Neural progenitor cell (in vitro differentiated cells): ENCODE results near the gene MLN. TPM values are rescaled to one million over a fixed set of nuclear protein-coding genes. Genes with fewer than 3 reads are reported as not detected.

Experiments used
- DNase-seq: peaks from one replicate; pipeline ENCODE4 v3.0.0-alpha.2; 2016; ENCODE audit warnings: low spot score
- H2AFZ ChIP-seq: fragments of 200-600 bp; sonication (generic); replicated peaks from 2 replicates; pipeline ENCODE4 v1.6.1; 2016; ENCODE audit warnings: antibody characterized with exemption
- H3F3A ChIP-seq: fragments of 200-600 bp; sonication (generic); 2 replicates; pipeline ENCODE4 v1.6.1; 2016; ENCODE audit warnings: antibody characterized with exemption, low read depth
- H3K27ac ChIP-seq: fragments of 200-600 bp; sonication (generic); 2 replicates; pipeline ENCODE4 v1.5.1; 2016; ENCODE audit warnings: mild to moderate bottlenecking
- H3K27me3 ChIP-seq: fragments of 200-600 bp; sonication (generic); 2 replicates; pipeline ENCODE4 v1.6.1; 2016; ENCODE audit warnings: mild to moderate bottlenecking, moderate library complexity
- H3K36me3 ChIP-seq: fragments of 200-600 bp; sonication (generic); 2 replicates; pipeline ENCODE4 v1.5.1; 2016
- H3K4me1 ChIP-seq: fragments of 200-600 bp; sonication (generic); 2 replicates; pipeline ENCODE4 v1.6.1; 2016; ENCODE audit warnings: mixed run types
- H3K4me2 ChIP-seq: fragments of 200-600 bp; sonication (generic); 2 replicates; pipeline ENCODE4 v1.6.1; 2016
- H3K4me3 ChIP-seq: fragments of 200-600 bp; sonication (generic); 2 replicates; pipeline ENCODE4 v1.5.1; 2016
- H3K79me2 ChIP-seq: fragments of 200-600 bp; sonication (generic); 2 replicates; pipeline ENCODE4 v1.6.1; 2016; ENCODE audit warnings: low read depth
- H3K9ac ChIP-seq: fragments of 200-600 bp; sonication (generic); 2 replicates; pipeline ENCODE4 v1.6.1; 2016
- H3K9me3 ChIP-seq: fragments of 200-600 bp; sonication (generic); 2 replicates; pipeline ENCODE4 v1.5.1; 2016; ENCODE audit warnings: low read depth
- H4K20me1 ChIP-seq: fragments of 200-600 bp; sonication (generic); 2 replicates; pipeline ENCODE4 v1.6.1; 2016; ENCODE audit warnings: low read depth
- H3K27ac Mint-ChIP-seq: 3 replicates; pipeline ENCODE4 v1.8.0; 2021; ENCODE audit warnings: mixed read lengths
- H3K27me3 Mint-ChIP-seq: 2 replicates; pipeline ENCODE4 v1.8.0; 2022; ENCODE audit warnings: low read depth, mild to moderate bottlenecking, inconsistent platforms, moderate library complexity, mixed read lengths; ENCODE audit not compliant: insufficient read depth
- H3K36me3 Mint-ChIP-seq: 3 replicates; pipeline ENCODE4 v1.8.0; 2021; ENCODE audit warnings: mixed read lengths
- H3K4me1 Mint-ChIP-seq: 3 replicates; pipeline ENCODE4 v1.8.0; 2021; ENCODE audit warnings: mixed read lengths
- H3K4me3 Mint-ChIP-seq: 3 replicates; pipeline ENCODE4 v1.8.0; 2021; ENCODE audit warnings: mild to moderate bottlenecking, moderate library complexity, mixed read lengths
- H3K9me3 Mint-ChIP-seq: 3 replicates; pipeline ENCODE4 v1.8.0; 2020; ENCODE audit warnings: mixed read lengths
- CTCF ChIP-seq: fragments of 200-600 bp; sonication (generic); IDR thresholded peaks from 2 replicates; pipeline ENCODE4 v1.5.1; 2017; ENCODE audit warnings: antibody characterized with exemption, mild to moderate bottlenecking
- EZH2 ChIP-seq: fragments of 200-600 bp; sonication (generic); IDR thresholded peaks from 2 replicates; pipeline ENCODE4 v1.6.1; 2017; ENCODE audit warnings: antibody characterized with exemption, mild to moderate bottlenecking, moderate library complexity
- EZH2phosphoT487 ChIP-seq: fragments of 200-600 bp; sonication (generic); IDR thresholded peaks from 2 replicates; pipeline ENCODE4 v1.6.1; 2017; ENCODE audit warnings: antibody characterized with exemption
- total RNA-seq: library from RNA; depleted of rRNA; stranded (reverse); fragments of >200 nt; gene quantifications from 2 replicates; pipeline ENCODE4 v1.2.3, GENCODE V29; 2015; ENCODE audit warnings: low replicate concordance

MLN gene
- total RNA-seq, 1 donor from 2014 or later = not detected

- TF ChIP-seq EZH2 (no peak), CTCF (no peak), EZH2phosphoT487 (no peak)
- Mint-ChIP-seq H3K4me1 (peaks cover 42% of the 10 kb centered on the region), H3K27me3 (peaks cover 18% of the 10 kb centered on the region), H3K36me3 (no peaks in the 10 kb centered on the region), H3K9me3 (no peaks in the 10 kb centered on the region), H3K4me3 (no peak overlapping the region), H3K27ac (peak overlapping the region; percentile 54)
- no peaks in the 10 kb centered on the region for H4K20me1 ChIP-seq
- no peaks in the 10 kb centered on the region for H3K36me3 ChIP-seq
- H3K4me1 ChIP-seq = peaks cover 44% of the 10 kb centered on the region
- DNase-seq = no peak
- H3K9me3 ChIP-seq = no peaks in the 10 kb centered on the region
- H3F3A ChIP-seq = peaks cover 14% of the 10 kb centered on the region
- H3K9ac ChIP-seq = no peak overlapping the region
- H2AFZ ChIP-seq = no peak overlapping the region
- H3K27me3 ChIP-seq = no peaks in the 10 kb centered on the region
- no peak overlapping the region for H3K27ac ChIP-seq
- H3K4me3 ChIP-seq = no peak overlapping the region
- peak overlapping the region; percentile 6 for H3K4me2 ChIP-seq
- H3K79me2 ChIP-seq = no peaks in the 10 kb centered on the region
These were observed 49.6 kb downstream of the MLN start for GRCh38 chr6:33754222-33754621.

- Histone ChIP-seq H3K27me3 (no peaks in the 10 kb centered on the region), H3K4me2 (no peak overlapping the region), H4K20me1 (no peaks in the 10 kb centered on the region), H3F3A (peaks cover 14% of the 10 kb centered on the region), H3K9ac (no peak overlapping the region), H3K9me3 (no peaks in the 10 kb centered on the region), H3K27ac (peak overlapping the region; percentile 46), H3K36me3 (no peaks in the 10 kb centered on the region), H2AFZ (no peak overlapping the region), H3K4me1 (peaks cover 59% of the 10 kb centered on the region), H3K79me2 (no peaks in the 10 kb centered on the region), H3K4me3 (no peak overlapping the region)
- no peak overlapping the region for H3K27ac Mint-ChIP-seq
- no peak for DNase-seq
- H3K4me1 Mint-ChIP-seq = peaks cover 51% of the 10 kb centered on the region
- no peaks in the 10 kb centered on the region for H3K36me3 Mint-ChIP-seq
- H3K4me3 Mint-ChIP-seq = no peak overlapping the region
- TF ChIP-seq EZH2phosphoT487 = no peak
- no peak for TF ChIP-seq CTCF
- no peak for TF ChIP-seq EZH2
- no peaks in the 10 kb centered on the region for H3K9me3 Mint-ChIP-seq
- peaks cover 22% of the 10 kb centered on the region for H3K27me3 Mint-ChIP-seq
These were observed 51.2 kb downstream of the MLN start for GRCh38 chr6:33752646-33753015.

- H3K4me1 Mint-ChIP-seq = peaks cover 57% of the 10 kb centered on the region
- H3K36me3 Mint-ChIP-seq = no peaks in the 10 kb centered on the region
- Histone ChIP-seq H3K4me3 (no peak overlapping the region), H2AFZ (peak overlapping the region; percentile 68), H3K4me1 (peaks cover 65% of the 10 kb centered on the region), H3F3A (peaks cover 20% of the 10 kb centered on the region), H4K20me1 (no peaks in the 10 kb centered on the region), H3K79me2 (no peaks in the 10 kb centered on the region), H3K9me3 (no peaks in the 10 kb centered on the region), H3K4me2 (no peak overlapping the region), H3K27me3 (no peaks in the 10 kb centered on the region), H3K36me3 (no peaks in the 10 kb centered on the region), H3K27ac (peak overlapping the region; percentile 46), H3K9ac (no peak overlapping the region)
- H3K9me3 Mint-ChIP-seq = no peaks in the 10 kb centered on the region
- H3K4me3 Mint-ChIP-seq = no peak overlapping the region
- DNase-seq = peak; percentile 46
- H3K27ac Mint-ChIP-seq = no peak overlapping the region
- peaks cover 20% of the 10 kb centered on the region for H3K27me3 Mint-ChIP-seq
- no peak for TF ChIP-seq EZH2
- no peak for TF ChIP-seq CTCF
- TF ChIP-seq EZH2phosphoT487 = no peak
These were observed 51.8 kb downstream of the MLN start for GRCh38 chr6:33751771-33752645.
